GM10248 (cell line): Measurements from ENCODE around the gene ADRA2B.
"Not testable (repeated sequence)": the region's sequence is repeated elsewhere in the genome, so short reads cannot be mapped to it uniquely, and the experiment has no call there.

Experiments used
- CTCF ChIA-PET: fragments of 300-600 bp; sonication (Branson Sonifier 250); formaldehyde crosslinking; extraction: SDS; loops from one replicate; lab custom pipeline; 2021; ENCODE audit warnings: antibody characterized with exemption; lab: Yijun Ruan, JAX
- POLR2A ChIA-PET: fragments of 350-650 bp; sonication (Branson Sonifier 250); formaldehyde crosslinking; extraction: SDS; loops from one replicate; lab custom pipeline; 2020; ENCODE audit warnings: antibody characterized with exemption; lab: Yijun Ruan, JAX
- DNase-seq: peaks from one replicate; pipeline ENCODE4 v3.0.0; 2012; ENCODE audit errors: extremely low spot score
- TF ChIP-seq, protein P1 (sequence below): IDR thresholded peaks from 2 replicates; pipeline ENCODE4 v1.5.1; 2012; ENCODE audit warnings: mild to moderate bottlenecking, low read depth; ENCODE audit errors: extremely low read depth, missing control alignments, control extremely low read depth

The ADRA2B gene

DNA sequence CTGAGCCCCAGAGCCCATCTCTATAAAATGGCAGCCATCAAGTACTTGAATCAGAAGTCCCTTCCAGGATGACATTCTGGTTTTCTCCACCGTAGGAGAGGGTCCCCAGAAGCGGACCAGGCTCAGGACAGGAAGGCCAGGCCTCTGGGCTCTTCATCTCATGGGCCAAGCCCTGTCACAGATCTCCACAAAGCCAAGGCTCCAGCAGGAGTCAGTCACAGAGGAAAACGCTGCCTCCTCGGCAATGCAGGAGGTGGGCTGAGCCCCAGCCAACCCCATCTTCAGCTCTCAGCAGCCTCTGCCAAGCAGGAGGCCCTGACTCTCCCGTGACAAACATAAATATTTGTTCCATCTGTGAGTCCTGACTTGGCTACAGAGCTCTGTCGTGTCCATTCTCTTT is 42.2 kb downstream of the ADRA2B start:
- TF ChIP-seq, protein P1, sequence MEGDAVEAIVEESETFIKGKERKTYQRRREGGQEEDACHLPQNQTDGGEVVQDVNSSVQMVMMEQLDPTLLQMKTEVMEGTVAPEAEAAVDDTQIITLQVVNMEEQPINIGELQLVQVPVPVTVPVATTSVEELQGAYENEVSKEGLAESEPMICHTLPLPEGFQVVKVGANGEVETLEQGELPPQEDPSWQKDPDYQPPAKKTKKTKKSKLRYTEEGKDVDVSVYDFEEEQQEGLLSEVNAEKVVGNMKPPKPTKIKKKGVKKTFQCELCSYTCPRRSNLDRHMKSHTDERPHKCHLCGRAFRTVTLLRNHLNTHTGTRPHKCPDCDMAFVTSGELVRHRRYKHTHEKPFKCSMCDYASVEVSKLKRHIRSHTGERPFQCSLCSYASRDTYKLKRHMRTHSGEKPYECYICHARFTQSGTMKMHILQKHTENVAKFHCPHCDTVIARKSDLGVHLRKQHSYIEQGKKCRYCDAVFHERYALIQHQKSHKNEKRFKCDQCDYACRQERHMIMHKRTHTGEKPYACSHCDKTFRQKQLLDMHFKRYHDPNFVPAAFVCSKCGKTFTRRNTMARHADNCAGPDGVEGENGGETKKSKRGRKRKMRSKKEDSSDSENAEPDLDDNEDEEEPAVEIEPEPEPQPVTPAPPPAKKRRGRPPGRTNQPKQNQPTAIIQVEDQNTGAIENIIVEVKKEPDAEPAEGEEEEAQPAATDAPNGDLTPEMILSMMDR: no peak
- ChIA-PET POLR2A (no interaction called here), CTCF (interaction anchor here (1.1 to 1.4 kb wide), 3 partner anchors 9 to 81 kb away, joined by 3 to 4 read pairs (median 3); no protein-coding TSS in a partner anchor)
- no peak for DNase-seq

DNA sequence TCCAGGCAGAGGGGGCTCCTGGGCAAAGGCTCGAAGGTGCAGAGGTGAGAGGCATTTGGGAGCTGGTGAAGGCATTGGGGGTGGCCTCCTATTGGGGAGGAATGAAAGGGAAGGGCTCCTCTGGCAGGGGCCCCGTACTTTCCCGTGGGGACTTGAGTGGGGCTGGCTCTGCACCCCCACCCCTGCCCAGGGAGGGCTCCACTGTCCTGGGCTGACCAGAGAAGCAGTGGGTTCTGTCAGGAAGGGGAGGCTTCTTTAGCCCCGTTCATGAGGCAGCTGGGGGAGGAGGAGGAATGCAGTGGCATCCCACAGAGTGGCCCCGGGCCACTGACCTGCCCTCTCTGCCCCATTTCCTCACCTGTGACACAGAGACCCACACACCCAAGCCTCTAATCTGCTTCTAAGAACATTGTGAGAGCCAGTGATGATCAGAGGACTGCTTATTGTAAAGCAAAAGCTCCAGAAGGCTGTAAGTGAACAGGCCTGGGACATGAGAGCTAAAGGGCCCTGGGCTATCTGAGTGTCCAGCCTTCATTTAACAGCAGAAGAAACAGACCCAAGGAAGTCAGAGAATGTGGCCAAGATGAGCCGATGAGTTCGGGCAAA is 43.1 kb downstream of the ADRA2B start:
- ChIA-PET CTCF (interaction anchor here (1.4 kb wide), 1 partner anchor 10 kb away, joined by 3 read pairs; no protein-coding TSS in a partner anchor), POLR2A (no interaction called here)

DNA sequence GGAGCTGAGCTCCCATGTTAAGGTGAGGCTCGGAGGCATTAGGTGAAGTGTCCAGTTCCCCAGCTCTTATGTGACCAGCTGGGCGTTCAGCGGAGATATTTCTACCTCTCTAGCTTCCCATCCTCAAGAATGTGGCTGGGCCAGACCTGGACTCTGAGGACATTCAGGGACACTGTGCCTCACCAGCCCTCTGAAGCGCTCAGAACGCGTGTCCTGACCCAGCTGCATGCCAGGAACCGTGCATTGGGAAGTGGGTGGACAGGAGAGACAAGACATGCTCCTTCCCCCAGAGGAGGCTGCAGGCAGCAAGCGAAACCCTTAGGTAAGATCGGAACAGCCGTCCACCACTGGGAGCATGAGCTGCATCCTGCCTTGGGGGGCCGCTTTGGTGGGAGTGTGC is 43.6 kb downstream of the ADRA2B start:
- DNase-seq: no peak
- CTCF ChIA-PET: no interaction called here
- POLR2A ChIA-PET: no interaction called here
- TF ChIP-seq, protein P1: no peak

More for the DNA sequence above, 43.1 kb downstream of the ADRA2B start:
- DNase-seq: no peak
- TF ChIP-seq, protein P1: no peak

DNA sequence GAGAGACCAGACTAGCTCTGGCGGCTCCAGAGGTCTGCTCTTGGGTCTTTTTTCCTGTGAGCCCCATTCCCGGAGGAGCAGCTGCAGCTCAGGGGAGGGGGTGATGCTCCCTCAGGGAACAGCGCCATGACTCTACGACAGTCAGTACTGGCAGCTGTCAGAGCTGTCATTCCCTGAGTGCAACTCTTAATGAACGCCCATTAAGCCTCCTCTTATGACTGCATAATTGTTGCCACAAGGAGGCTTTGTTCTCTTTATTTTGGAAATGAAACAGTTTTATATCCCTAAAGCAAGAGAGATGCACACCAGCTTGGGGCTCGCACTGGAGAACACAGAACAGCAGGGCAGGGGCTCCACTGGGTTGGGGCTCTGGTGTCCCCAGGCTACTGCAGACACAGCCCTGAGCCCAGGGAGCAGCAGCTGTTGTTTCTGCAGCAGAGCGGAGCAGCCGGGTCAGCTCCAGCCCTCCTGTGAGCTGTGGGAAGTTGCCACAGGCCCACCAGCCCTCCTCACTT is 44.3 kb downstream of the ADRA2B start:
- DNase-seq, CTCF ChIA-PET: not testable (repeated sequence)
- POLR2A ChIA-PET: interaction anchor here (0.7 kb wide), 1 partner anchor 222 kb away, joined by 3 read pairs; no protein-coding TSS in a partner anchor

DNA sequence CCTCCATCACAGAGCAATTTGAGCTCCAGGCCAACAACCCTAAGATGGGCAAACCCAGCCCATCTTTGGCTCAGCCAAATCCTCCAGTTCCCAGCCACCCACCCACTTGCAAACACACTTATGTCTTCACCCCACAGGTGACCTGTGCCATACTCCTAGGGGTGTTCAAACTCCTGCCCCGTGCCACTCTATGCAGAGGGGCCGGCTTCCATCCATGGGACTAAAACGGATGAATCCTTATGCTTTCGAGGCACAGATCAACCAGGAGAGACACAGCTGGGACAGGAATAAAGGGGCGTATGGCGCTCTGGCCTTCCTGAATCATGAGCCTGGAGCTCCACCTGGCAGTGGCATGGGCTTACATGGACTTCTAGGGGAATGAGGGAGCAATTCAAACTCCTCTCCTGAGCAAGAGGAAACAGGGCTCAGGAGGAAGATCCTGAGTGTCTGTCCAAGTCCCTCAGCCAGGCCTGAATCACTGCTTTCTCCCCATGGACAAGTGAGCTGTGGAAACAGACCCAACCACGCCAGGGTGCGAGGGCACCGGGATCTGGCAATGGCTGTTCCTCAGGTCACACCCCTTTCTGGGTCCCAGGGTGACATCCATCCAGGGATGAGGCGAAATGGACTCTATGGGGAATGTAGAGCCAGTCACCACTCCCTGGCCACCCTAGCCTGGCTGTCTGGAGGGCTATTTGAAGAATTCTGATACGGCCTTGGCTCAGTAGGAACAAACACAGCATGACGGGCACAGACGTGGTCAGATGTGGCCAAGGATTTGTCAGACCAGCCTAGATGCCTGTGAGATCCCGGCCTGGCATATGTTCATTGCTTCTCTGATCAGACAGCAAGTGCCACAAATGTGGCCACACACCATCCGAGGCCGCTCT is 45.0 kb downstream of the ADRA2B start:
- CTCF ChIA-PET, DNase-seq: not testable (repeated sequence)
- POLR2A ChIA-PET: interaction anchor here (0.7 kb wide), 1 partner anchor 223 kb away, joined by 3 read pairs; no protein-coding TSS in a partner anchor

DNA sequence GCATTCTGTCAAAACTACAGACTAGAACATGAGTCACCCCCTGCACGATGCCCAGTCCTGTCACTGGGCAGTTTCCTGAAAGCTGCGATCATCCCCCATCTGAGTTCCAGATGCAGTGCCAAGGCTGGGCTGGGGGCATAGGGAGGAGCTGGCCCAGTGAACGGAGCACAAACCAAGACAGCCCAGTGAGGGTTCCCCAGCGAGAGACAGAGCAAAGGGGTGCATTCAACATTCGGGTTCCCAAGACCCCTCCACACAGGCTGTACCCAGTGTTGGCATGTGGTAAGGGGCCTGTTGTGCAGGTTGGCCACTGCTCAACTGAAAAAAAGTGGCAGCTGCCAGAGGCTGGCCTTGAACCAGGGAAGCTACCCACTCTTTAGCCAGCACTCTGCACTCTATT is 46.0 kb downstream of the ADRA2B start:
- POLR2A ChIA-PET, DNase-seq, CTCF ChIA-PET: not testable (repeated sequence)

DNA sequence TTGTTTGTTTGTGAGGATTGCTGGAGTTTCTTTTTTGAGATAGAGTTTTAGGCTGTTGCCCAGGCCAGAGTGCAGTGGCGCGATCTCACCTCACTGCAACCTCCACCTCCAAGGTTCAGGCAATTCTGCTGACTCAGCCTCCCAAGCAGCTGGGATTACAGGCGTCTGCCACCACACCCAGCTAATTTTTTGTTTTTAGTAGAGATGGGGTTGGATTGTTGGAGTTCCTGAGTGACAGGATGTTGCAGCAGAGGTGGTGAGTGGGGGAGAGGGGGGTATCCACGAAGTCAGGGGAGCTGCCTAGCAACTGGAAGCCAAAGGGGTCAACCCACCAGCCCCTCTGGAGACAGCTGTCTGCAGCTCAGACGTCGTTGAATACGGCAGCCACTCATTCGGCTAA is 46.5 kb downstream of the ADRA2B start:
- POLR2A ChIA-PET: not testable (repeated sequence)

DNA sequence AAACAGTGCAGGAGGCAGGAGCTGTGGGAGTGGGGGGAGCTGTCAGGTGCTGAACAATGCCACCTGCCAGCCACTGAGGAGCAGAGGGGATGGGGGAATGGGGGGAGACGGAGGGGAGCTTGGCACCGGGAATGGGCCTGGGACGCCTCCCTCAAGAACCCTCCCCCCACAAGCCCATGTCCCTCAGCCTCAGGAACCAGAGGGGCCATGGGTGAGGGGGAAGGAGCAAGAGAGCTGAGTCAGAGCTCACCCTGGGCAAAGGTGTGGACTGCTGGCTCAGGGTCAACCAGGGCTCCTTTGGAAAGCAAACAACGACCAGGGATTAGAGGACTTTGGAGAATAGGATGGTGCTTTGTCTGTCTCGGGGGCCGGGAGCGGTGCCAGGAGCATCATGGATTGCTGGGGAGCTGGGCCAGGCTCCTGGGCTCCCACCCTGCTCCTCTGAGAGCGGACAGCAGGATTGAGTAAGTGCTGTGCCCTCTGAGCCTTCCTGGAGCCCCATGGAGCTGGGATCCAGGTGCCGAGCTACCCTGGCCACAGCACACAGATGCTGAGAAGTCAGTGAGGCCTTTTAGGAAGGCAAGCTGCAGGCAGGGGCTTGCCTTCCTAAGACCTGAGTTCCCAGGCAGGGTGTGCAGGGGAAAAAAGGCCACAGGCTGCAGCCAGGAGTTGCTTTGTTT is 48.3 kb downstream of the ADRA2B start:
- CTCF ChIA-PET: interaction anchor here (1.6 kb wide), 1 partner anchor 1630 kb away, joined by 3 read pairs; no protein-coding TSS in a partner anchor
- DNase-seq, POLR2A ChIA-PET: not testable (repeated sequence)

More for the DNA sequence above, 46.5 kb downstream of the ADRA2B start:
- DNase-seq, CTCF ChIA-PET: not testable (repeated sequence)

DNA sequence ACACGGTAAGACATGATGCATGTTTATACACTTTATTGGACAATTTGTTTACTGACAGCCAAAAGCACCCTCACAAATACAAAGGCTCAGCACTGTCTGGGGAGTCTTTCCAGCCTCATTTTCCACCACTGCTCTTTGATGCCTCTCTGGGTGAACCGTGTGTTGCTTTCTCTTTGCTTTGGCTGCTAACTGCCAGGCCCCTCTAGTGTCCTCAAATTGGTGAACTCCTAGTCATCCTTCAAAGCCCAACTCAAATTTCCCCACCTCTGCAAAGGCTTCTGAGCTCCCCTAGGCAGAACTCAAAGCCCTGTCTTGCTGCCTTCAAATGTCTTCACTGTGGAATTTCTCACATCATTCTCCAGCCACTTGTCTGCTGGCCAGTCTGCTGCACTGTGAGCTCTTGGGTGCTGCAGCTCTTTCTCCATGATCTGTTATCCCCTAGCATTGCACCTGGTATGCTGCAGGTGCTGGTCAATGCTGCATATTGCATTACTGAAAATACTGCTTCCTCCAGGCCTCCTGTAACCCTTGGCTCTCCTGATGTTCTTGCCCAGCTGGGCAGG is 49.2 kb downstream of the ADRA2B start:
- CTCF ChIA-PET: interaction anchor here (1.0 to 1.6 kb wide), 2 partner anchors 1631 to 1633 kb away, joined by 3 read pairs; no protein-coding TSS in a partner anchor

DNA sequence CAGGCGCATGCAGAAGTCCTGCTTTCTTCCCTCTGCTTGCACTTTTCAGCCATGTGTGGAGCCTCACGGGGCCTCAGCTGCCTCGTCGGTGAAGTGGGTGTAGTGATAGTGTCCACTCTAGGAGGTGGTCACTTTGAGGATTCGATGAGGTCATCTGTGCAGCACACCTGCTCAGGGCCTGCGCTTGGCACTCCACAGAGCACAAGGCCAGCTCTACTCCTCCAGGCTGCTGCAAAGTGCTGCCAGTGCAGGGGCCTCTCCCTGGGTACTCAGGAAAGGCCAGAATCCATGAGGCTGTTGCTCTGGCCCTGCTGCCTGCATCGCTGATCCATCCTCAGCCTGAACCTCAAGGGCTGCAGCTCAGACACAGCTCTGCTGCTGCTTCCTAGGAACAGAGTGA is 49.9 kb downstream of the ADRA2B start:
- CTCF ChIA-PET: interaction anchor here (1.0 kb wide), 1 partner anchor 1634 kb away, joined by 3 read pairs; no protein-coding TSS in a partner anchor
- POLR2A ChIA-PET, DNase-seq: not testable (repeated sequence)

More for the DNA sequence above, 49.2 kb downstream of the ADRA2B start:
- POLR2A ChIA-PET, DNase-seq: not testable (repeated sequence)

DNA sequence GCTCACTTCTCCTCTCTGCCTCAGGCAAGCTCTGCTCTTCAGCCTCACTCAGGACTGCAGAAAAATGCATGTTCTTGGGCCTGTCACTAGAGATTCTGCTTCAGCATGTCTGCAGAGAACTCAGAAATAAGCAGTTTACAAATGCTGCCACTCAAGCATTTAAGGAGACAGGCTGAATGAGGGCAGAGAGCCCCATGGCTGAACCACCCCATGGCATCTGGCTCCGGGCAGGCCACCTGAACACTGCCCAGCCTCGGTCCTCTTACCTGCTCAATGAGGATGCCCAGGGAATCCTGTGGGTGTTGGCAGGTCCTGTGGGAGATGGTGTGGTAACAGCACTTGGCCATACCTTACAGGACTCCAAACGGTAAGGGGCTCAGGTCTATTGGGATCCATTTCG is 50.4 kb downstream of the ADRA2B start:
- DNase-seq, POLR2A ChIA-PET: not testable (repeated sequence)
- CTCF ChIA-PET: interaction anchor here (1.3 kb wide), 1 partner anchor 51 kb away, joined by 3 read pairs; the partner anchor contains the start of gene ADRA2B
